HEK293T (cell line): ENCODE results near the gene CD79A.

Experiments
- ARNT ChIP-seq: fragments of 450-650 bp; IDR thresholded peaks from 2 replicates; pipeline ENCODE4 v1.6.1; 2017; ENCODE audit warnings: mild to moderate bottlenecking
- BHLHE40 ChIP-seq: fragments of 450-650 bp; IDR thresholded peaks from 2 replicates; pipeline ENCODE4 v1.6.1; 2016; ENCODE audit warnings: mild to moderate bottlenecking, moderate library complexity, borderline replicate concordance
- CTBP1 ChIP-seq: fragments of 450-650 bp; IDR thresholded peaks from 2 replicates; pipeline ENCODE4 v1.6.1; 2016; ENCODE audit warnings: borderline replicate concordance
- ELF4 ChIP-seq: fragments of 450-650 bp; IDR thresholded peaks from 2 replicates; pipeline ENCODE4 v1.6.1; 2017; ENCODE audit warnings: antibody characterized with exemption
- FOXK2 ChIP-seq: fragments of 450-650 bp; IDR thresholded peaks from 2 replicates; pipeline ENCODE4 v1.6.1; 2016; ENCODE audit warnings: mild to moderate bottlenecking
- FOXM1 ChIP-seq: fragments of 450-650 bp; IDR thresholded peaks from 2 replicates; pipeline ENCODE4 v1.6.1; 2017; ENCODE audit warnings: mild to moderate bottlenecking, borderline replicate concordance
- HDGF ChIP-seq: fragments of 450-650 bp; IDR thresholded peaks from 2 replicates; pipeline ENCODE4 v1.6.1; 2017; ENCODE audit warnings: antibody characterized with exemption, borderline replicate concordance
- L3MBTL2 ChIP-seq: fragments of 450-650 bp; conservative IDR thresholded peaks from 2 replicates; pipeline ENCODE4 v1.6.1; 2016; ENCODE audit warnings: mild to moderate bottlenecking
- LEF1 ChIP-seq: fragments of 450-650 bp; IDR thresholded peaks from 2 replicates; pipeline ENCODE4 v1.6.1; 2017; ENCODE audit warnings: mild to moderate bottlenecking, borderline replicate concordance
- PKNOX1 ChIP-seq: fragments of 450-650 bp; IDR thresholded peaks from 2 replicates; pipeline ENCODE4 v1.6.1; 2016
- SP1 ChIP-seq: fragments of 450-650 bp; IDR thresholded peaks from 2 replicates; pipeline ENCODE4 v1.6.1; 2017
- SUZ12 ChIP-seq: fragments of 450-650 bp; IDR thresholded peaks from 2 replicates; pipeline ENCODE4 v1.6.1; 2016; ENCODE audit warnings: mild to moderate bottlenecking
- TARDBP ChIP-seq: fragments of 450-650 bp; IDR thresholded peaks from 2 replicates; pipeline ENCODE4 v1.6.1; 2016

- no peak for TF ChIP-seq HDGF
- TF ChIP-seq L3MBTL2, result no peak
- TF ChIP-seq SUZ12, result no peak
- no peak for TF ChIP-seq ARNT
- no peak for TF ChIP-seq FOXK2
- TF ChIP-seq BHLHE40, result no peak
- no peak for TF ChIP-seq FOXM1
- no peak for TF ChIP-seq CTBP1
- TF ChIP-seq SP1, result no peak
- TF ChIP-seq ELF4, result no peak
- no peak for TF ChIP-seq TARDBP
- TF ChIP-seq PKNOX1, result no peak
- no peak for TF ChIP-seq LEF1
Observed at GRCh38 chr19:41848666-41849065, 28.4 kb upstream of the CD79A start.
